Measurements from ENCODE around the gene FLOT2.
"Not testable (repeated sequence)": the region's sequence is repeated elsewhere in the genome, so short reads cannot be mapped to it uniquely, and the experiment has no call there.

The FLOT2 gene

DNA sequence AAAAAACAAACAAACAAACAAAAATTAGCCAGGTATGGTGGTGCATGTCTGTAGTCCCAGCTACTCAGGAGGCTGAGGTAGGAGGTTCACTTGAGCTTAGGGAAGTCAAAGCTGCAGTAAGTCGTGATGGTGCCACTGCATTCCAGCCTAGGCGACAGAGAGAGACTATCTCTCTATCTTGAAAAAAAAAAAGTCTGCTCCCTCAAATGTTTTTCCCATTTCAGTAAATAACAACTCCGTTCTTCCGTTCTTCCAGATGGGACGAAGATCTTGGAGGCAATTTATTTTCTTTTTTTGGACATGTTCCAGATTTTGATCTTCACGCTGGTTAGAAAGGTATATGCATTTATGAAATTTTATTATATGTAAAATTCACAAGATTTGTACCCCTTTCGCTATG, 23.7 kb downstream of the FLOT2 start:
- DNase-seq (ENCODE audit: low spot score) = no peak

DNA sequence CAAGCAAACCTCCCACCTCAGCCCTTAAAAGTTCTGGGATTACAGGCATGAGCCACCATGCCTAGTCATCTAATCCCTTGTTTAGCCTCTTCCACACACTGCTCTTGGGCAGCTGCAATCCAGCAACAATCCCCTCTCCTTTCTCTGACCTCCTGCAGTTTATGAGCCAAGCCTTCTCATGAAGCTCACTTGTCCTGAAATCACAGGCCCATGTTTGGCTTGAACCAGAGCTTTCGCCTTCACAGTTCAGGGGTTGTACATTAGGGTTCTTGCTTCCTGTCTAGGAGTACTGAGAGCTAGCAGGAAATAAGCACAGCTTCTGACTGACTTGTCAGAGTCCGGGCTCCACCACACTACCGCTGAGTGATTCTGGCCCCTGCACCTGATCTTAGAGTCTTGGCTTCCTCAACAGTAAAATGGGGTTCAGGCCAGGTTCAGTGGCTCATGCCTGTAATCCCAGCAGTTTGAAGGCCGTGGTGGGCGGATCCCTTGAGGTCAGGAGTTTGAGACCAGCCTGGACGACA, 26.4 kb downstream of the FLOT2 start:
- no peak for DNase-seq (ENCODE audit: low spot score)

- DNase-seq (ENCODE audit: low spot score) = no peak
These were observed 30.3 kb downstream of the FLOT2 start for GRCh38 chr17:28867276-28867675.

GRCh38 chr17:28865946-28866752, 31.4 kb downstream of the FLOT2 start:
- no peak for DNase-seq (ENCODE audit: low spot score)

- DNase-seq (ENCODE audit: low spot score) = no peak
These were observed 32.3 kb downstream of the FLOT2 start for GRCh38 chr17:28864991-28865849.

- DNase-seq (ENCODE audit: low spot score) = no peak
These were observed 33.6 kb downstream of the FLOT2 start for GRCh38 chr17:28863953-28864352.

GRCh38 chr17:28862561-28862960, 35.0 kb downstream of the FLOT2 start:
- DNase-seq (ENCODE audit: low spot score) = no peak

GRCh38 chr17:28861393-28862203, 35.9 kb downstream of the FLOT2 start:
- DNase-seq (ENCODE audit: low spot score) = no peak

- DNase-seq (ENCODE audit: low spot score) = no peak
These were observed 37.1 kb downstream of the FLOT2 start for GRCh38 chr17:28860363-28860808.

GRCh38 chr17:28858801-28859355, 38.7 kb downstream of the FLOT2 start:
- DNase-seq (ENCODE audit: low spot score) = no peak

- DNase-seq (ENCODE audit: low spot score) = no peak
These were observed 39.4 kb downstream of the FLOT2 start for GRCh38 chr17:28857905-28858800.

DNA sequence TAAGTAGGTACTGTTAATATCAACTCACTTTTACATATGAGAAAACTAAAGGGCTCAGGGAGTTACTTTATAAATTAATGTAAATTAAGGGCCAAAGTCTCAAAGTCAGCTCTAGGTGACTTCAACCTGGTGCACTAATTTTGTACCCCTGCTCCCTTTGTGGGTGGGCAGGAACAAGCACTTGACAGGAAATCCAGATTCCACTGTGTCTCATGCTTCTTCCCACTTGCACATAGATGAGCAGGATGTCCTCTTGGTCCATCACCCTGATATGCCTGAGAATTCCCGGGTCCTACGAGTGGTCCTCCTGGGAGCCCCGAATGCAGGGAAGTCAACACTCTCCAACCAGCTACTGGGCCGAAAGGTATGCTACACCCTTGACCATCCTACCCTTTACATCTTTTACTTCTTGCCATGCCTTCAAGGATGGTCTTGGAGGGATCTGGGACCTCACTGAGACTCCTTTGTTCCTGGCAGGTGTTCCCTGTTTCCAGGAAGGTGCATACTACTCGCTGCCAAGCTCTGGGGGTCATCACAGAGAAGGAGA, 41.4 kb downstream of the FLOT2 start:
- no peak for DNase-seq (ENCODE audit: low spot score)

DNA sequence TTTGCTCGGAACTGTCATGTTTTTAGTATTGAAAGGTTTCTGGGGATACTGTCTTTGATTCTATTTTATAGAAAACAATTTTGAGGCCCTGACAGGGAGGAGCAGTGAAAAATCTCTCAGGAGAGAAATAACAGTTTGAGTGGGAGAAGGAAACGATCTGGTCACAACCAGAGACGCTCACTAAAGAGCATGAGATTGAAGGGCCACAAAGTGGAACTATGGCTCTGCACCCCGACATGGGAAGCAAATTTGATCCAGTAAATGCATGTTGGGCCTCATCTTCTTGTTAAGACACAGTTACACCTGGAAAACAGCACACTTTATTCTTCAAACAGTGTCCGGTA, 42.2 kb downstream of the FLOT2 start:
- no peak for DNase-seq (ENCODE audit: low spot score)

DNA sequence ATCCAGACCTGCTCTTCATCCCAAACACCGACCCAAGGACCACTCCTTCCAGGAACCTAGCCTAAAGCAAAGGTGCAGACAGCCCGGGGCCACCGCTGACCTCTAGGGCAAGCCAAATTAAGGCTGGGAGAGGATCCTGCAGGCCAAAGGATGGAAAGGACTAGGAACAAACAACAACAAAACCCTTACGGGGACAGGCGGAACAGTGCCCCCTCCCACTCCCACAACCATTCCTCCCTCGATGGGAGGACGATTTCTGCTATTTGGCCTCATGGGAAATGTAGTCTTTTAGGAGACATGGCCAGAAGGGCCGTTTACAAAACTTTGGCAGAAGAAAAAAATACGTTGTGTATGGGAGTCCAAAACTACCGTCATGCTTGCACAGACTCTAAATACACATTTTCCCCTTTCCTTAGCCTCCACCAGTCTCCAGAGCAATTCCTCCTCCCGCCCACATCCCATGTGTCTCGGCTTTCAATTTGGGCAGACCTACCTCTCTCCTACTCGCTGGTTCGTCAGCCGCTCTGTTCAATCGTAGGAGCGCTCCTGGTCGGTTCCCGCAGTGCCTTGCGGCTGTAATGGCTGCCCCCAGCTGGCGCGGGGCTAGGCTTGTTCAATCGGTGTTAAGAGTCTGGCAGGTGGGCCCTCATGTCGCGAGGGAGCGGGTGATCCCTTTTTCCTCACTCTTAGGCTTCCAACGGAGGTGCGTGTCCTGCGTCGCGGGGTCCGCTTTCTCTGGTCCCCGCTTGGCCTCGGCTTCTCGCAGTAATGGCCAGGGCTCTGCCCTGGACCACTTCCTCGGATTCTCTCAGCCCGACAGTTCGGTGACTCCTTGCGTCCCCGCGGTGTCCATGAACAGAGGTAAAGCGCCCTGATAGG, 42.8 kb downstream of the FLOT2 start, which contains the start of gene ERAL1:
ERAL1 (plus strand) TSS at position 560 of the 879 bp plus-strand sequence; CDS start at position 579, 19 bp downstream.
- peak; percentile 96 for DNase-seq (ENCODE audit: low spot score)

DNA sequence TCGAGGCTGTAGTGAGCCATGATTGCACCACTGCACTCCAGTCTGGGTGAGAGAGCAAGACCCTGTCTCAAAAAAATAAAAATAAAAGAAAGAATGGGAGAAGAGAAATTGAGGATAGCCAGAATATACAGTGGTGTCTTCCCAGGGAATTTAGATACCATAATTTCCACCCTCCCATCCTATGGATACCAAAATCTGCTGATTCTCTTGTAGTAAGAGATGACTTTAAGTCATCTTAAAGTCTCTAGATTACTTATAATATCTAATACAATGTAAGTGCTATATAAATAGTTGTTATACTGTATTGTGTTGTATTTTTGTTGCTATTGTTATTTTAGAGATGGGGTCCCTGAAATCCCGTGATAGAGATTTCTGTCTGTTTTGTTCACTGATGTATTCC, 44.2 kb downstream of the FLOT2 start:
- DNase-seq (ENCODE audit: low spot score) = no peak

GRCh38 chr17:28849281-28849680, 48.3 kb downstream of the FLOT2 start:
- DNase-seq (ENCODE audit: low spot score) = no peak

GRCh38 chr17:28848667-28849066, 48.9 kb downstream of the FLOT2 start:
- DNase-seq (ENCODE audit: low spot score) = not testable (repeated sequence)

- not testable (repeated sequence) for DNase-seq (ENCODE audit: low spot score)
These were observed 50.8 kb downstream of the FLOT2 start for GRCh38 chr17:28846699-28847098.

DNA sequence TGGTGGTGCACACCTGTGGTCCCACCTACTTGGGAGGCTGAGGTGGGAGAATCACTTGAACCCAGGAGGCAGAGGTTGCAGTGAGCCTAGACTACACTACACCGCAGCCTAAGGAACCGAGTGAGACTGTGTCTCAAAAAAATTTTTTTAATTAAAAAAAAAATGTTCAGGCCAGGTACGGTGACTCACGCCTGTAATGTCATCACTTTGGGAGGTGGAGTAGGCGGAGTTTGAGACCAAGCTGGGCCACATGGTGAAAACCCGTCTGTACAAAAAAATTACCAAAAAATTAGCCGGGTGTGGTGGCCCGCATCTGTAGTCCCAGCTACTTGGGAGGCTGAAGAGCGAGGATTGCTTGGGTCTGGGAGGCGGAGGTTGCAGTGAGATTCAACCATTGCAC, 51.3 kb downstream of the FLOT2 start:
- DNase-seq (ENCODE audit: low spot score) = no peak
